IPS DF 19.7 (cell line): ENCODE measurements around the gene MSH6.

Experiments used
- DNase-seq: peaks from one replicate; pipeline ENCODE4 v3.0.0-alpha.2; 2013; ENCODE audit warnings: low read depth, low spot score

MSH6 gene

DNA sequence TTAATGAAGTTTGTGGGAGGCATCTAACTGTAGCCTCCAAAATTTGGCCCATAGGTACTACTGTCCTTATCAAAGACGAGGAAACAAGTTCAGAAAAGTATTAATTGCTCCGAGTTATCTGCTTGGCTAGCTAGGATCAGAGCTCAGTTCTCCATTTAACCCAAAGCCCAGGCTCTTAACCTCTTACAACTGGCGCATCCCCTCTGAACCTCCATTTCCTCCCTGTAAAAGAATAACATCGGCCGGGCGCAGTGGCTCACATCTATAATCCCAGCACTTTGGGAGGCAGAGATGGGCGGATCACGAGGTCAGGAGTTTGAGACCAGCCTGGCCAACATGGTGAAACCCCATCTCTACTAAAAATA, 3.5 kb upstream of the MSH6 start:
- DNase-seq = no peak

DNA sequence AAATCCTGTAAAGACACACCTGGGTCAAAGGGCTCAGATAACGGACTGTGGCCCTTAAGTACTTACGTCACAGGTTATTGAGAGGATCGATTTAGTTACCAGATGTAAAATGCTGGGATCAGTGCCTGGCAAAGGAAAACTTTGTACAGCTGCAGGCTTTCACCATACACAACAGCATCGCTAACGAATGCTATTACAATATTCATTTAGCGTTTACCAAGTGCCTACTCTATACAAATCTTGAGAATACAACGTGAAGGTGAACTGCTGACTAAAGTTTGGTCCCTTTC, 619 bp upstream of the MSH6 start:
- DNase-seq = no peak

GRCh38 chr2:47783486-47784351, 774 bp downstream of the MSH6 start:
- no peak for DNase-seq

DNA sequence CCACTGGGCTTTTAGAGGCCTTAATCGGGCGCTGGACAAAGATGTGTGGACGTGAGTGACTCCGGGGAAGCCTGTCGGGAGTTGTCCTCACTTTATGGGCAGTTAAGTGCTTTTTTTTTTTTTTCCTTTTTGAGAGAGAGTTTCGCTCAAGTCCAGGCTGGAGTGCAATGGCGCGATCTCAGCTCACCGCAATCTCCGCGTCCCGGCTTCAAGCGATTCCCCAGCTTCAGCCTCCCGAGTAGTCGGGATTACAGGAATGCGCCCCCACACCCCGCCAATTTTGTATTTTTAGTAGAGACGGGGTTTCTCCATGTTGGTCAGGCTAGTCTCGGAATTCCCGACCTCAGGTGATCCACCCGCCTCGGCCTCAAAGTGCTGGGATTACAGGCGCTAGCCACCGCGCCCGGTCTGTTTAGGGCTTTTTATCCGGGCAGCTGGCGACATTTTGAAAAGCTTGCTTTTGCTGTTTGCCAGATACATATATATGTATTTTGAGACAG, 1.5 kb downstream of the MSH6 start:
- DNase-seq = no peak

DNA sequence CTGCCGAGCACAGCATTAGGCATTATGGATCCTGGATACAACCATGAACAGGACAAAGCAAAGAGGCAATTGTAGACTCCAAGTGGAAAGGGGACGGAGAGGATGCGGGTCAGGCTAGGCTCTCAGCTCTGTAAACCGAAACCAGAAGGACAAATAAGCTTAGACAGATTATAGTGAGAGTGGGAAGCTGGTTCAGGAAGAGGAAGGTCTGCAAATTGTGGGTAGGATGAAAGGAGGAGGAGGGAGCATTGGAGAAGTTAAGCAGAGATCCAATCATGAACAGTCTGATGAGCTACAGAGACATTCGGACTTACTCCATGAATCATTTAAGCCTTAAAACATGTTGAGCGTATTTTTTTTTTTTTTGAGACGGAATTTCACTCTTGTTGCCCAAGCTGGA, 3.0 kb downstream of the MSH6 start:
- DNase-seq = no peak

DNA sequence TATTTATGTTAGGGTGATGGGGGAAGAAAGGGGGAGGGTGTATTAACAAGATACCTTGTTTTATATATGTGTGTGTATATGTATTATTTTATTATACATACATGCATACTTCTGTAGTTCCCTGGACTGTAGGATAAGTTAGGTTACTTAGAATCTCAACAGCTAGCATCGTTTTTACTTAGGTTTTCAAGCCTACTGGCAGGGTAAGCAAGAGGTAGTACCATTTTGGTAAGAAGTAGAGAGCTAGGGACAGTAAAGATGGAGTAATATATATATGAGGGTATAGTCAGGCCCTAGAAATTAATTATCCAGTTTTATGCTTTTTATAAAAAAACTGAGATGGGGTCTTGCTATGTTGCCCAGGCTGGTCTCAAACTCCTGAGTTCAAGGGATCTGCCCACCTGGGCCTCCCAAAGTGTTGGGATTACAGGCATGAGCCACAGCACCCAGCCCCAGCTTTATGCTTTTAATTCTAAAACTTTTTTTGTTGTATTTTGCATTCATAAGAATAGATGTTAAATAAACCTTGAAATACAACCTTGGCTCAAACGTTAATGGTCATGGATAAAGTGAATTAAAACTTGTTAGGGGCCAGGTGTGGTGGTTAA, 13.2 kb downstream of the MSH6 start:
- no peak for DNase-seq

- DNase-seq = no peak
Observed at GRCh38 chr2:47798631-47799030, 15.7 kb downstream of the MSH6 start.

DNA sequence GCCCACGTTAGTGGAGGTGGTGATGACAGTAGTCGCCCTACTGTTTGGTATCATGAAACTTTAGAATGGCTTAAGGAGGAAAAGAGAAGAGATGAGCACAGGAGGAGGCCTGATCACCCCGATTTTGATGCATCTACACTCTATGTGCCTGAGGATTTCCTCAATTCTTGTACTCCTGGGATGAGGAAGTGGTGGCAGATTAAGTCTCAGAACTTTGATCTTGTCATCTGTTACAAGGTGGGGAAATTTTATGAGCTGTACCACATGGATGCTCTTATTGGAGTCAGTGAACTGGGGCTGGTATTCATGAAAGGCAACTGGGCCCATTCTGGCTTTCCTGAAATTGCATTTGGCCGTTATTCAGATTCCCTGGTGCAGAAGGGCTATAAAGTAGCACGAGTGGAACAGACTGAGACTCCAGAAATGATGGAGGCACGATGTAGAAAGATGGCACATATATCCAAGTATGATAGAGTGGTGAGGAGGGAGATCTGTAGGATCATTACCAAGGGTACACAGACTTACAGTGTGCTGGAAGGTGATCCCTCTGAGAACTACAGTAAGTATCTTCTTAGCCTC, 16.2 kb downstream of the MSH6 start:
- no peak for DNase-seq

DNA sequence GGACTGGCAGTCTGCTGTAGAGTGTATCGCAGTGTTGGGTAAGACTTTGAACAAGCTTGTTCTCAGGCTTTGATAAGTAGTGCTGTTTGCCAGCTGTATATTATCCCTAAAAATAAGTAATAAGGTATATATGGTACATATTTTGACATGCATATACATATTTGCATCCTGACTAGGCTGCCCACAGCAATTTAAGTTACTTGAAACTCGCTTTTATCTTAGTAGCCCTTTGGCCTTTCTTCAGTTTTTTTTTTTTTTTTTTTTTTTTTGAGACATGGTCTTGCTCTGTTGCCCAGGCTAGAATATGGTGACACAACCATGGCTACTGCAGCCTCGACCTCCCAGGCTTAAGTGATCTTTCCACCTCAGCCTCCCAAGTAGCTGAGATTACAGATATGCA, 18.2 kb downstream of the MSH6 start:
- DNase-seq = no peak

DNA sequence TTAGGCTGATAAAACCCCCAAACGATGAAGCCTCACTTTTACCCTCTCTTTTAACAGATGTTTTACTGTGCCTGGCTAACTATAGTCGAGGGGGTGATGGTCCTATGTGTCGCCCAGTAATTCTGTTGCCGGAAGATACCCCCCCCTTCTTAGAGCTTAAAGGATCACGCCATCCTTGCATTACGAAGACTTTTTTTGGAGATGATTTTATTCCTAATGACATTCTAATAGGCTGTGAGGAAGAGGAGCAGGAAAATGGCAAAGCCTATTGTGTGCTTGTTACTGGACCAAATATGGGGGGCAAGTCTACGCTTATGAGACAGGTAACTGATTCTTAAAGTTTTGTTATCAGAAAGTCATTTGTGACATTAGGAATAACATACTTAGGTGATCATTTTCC, 20.4 kb downstream of the MSH6 start:
- no peak for DNase-seq

DNA sequence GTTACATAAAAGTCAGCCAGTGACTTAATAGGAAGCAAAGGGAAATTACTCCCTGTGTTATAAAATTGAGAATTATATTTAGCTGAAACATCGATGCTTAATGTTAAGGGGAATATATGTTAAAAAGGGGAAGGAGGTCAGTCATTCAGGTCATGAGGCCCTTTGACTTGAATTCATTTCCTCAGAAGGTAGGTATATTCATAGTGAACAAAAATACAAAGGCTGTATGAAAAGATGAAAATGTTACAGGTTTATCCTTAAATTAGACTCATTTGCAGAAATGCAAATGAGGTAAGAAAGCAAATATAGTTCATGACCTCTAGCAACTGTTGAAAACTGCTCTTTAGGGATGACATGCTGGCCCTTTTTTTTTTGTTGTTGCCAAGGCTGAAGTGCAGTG, 20.8 kb downstream of the MSH6 start:
- no peak for DNase-seq

- DNase-seq = no peak
Observed at GRCh38 chr2:47805850-47806249, 22.9 kb downstream of the MSH6 start.

- DNase-seq = no peak
Observed at GRCh38 chr2:47808614-47809013, 25.7 kb downstream of the MSH6 start.

GRCh38 chr2:47809903-47810302, 27.0 kb downstream of the MSH6 start:
- no peak for DNase-seq

GRCh38 chr2:47810850-47811249, 27.9 kb downstream of the MSH6 start:
- no peak for DNase-seq

DNA sequence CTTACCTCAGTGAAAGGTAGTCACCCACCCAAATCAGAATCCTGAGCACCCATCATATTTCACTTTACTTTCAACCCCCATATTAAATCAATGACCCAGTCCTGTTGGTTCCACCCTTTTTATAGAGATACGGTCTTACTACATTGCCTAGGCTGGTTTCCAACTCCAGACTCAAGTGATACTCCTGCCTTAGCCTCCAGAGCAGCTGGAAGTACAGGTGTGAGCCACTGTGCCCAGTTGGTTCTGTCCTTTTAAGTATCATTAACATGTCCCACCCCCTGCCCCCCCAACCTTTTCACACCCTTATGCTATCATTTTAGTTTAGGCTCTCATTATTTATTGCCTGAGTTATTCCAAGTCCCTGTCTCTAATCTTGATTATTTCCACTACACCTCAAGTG, 28.7 kb downstream of the MSH6 start:
- DNase-seq = no peak

DNA sequence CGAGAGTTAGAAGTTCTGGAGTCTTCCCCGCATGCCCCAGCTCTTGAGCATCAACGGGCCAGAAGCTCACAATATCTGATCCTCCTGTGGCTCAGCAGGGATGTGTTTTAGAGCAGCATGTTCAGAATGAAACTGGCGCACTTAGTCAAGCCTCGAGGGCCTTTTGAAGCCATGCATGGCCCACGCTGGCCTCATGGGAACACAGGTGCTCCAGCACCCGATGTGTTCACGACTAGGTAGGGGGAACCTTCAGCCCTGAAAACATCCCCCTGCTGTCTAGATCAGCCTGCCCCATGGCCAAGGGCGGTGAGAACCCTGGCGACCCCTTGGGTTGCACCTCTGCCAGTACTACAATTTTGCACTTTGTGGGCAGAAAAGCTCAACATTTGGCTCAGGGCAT, 32.8 kb downstream of the MSH6 start:
- DNase-seq = no peak

DNA sequence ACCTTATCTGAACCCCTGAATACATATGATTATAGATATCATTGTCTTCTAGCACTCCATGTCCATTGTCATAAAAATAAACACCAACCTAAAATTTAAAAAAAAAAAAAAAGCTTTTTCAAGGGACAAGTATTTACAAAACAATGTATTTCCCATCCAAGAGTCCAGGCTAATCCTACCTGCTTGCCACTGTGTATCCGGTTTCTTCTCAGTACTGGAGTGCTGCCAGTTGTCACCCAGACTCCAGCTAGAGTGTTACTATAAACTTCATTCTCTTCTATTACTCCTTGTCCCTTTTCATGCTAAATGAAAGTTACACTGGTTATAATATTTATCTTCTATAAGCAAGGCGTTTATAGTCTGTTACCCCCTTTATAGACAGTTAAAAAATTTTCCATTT, 35.8 kb downstream of the MSH6 start:
- no peak for DNase-seq

DNA sequence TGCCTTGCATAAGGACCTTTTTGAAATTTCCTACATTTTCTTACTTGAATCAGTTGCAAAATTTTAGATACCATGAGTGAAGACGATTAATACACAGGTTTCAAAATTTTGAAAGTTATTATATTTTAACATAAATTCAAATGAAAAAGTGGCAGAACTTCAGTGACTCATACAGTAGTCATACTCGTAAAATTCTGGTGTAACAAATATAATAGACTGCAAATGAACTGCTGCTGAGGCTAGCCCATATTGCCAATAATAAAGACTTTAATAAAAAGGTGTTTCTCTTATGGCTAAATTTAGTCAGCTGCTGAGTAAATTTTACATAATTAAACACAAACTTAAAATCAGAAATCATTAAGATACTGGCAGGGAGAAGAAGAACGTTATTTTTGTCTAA, 36.9 kb downstream of the MSH6 start:
- DNase-seq = no peak

- DNase-seq = no peak
Observed at GRCh38 chr2:47822518-47822917, 39.6 kb downstream of the MSH6 start.

- no peak for DNase-seq
Observed at GRCh38 chr2:47833516-47833968, 50.6 kb downstream of the MSH6 start.

DNA sequence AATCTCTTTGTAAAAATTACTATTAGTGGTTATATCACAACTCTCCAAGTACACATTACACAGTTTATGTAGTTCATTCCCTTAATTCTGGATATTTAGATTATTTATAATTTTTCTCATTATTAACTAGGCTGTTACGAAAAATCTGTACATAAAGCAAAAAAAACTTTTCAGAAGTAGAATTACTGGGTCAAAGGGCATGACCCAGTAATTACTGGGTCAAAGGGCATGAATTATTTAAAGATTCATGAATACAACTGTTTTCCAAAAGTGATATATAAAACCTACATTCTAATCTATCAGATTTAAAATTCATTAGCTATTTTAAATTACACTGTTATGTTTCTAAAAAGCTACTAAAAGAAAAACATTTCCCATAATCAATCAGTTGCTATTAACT, 55.3 kb downstream of the MSH6 start:
- no peak for DNase-seq

GRCh38 chr2:47838686-47839085, 55.7 kb downstream of the MSH6 start:
- DNase-seq = no peak
